22Rv1 (cell line): ENCODE measurements around the gene SLIT3.

Experiments used
- CTCF ChIP-seq: fragments of 450-650 bp; IDR thresholded peaks from 2 replicates; pipeline ENCODE4 v1.5.1; 2017; ENCODE audit warnings: mild to moderate bottlenecking
- ZFX ChIP-seq: fragments of 450-650 bp; IDR thresholded peaks from 2 replicates; pipeline ENCODE4 v1.6.1; 2017; ENCODE audit warnings: antibody characterized with exemption, borderline replicate concordance

DNA sequence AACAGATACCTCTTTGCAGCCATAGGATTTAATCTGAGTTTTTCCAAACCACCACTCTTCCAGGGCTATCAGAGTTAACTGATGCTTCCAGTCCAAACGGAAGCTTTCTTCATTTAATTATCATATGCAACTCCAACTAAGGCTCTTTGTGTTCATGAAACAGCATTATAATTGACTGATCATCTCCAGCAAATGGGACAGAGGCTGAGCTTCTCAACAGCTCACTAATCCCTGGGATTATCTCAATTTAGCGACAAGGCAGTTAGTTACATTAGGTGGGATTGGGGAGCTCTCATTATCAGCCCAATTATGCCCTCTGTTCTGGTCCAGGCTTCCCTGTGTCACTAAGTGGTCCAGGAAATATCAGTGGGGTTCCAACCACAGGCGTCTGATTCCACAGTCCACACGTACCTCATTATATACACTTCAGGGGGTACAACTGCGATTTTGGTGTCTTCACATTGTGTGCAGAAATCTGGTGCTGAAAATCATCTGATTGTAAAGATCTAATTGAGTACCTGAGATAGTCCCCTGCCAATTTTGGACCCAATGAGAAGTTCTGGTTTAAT lies 408.2 kb downstream of the SLIT3 start:
- TF ChIP-seq CTCF (no peak), ZFX (no peak)
